MM.1S (cell line): Measurements from ENCODE around the gene TEK.

Source experiments
- EZH2 ChIP-seq: fragments of 300-600 bp; sonication (generic); optimal IDR thresholded peaks from 2 replicates; pipeline ENCODE3; 2017; ENCODE audit warnings: low read depth, mild to moderate bottlenecking, antibody characterized with exemption, low read length, mixed read lengths
- EZH2phosphoT487 ChIP-seq: fragments of 300-600 bp; sonication (generic); IDR thresholded peaks from 2 replicates; pipeline ENCODE4 v1.6.1; 2018; ENCODE audit warnings: antibody characterized with exemption, low read length
- TF ChIP-seq, protein P1 (sequence below): fragments of 300-600 bp; sonication (generic); IDR thresholded peaks from 2 replicates; pipeline ENCODE4 v1.5.1; 2016; ENCODE audit warnings: antibody characterized with exemption, low read length, mixed read lengths

DNA sequence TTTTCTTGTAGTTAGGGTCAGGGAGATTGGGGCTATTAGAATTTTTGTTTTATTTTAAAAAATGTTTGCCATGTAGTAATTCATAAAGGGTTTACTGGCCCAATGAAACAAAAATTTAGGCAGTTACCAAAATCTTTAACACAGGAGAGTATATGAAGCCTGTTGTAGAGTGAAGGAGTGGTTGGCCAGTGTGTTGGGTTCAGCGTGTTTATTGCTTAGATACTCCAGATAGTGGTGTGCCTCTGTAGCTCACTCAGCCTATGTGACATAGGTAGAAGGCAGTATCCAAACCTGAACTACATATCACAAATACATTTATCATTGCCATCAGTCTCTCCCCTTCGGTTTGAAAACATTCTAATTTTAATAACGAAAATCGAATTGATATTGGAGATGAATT, 1.2 kb downstream of the TEK start:
- TF ChIP-seq EZH2, result no peak
- TF ChIP-seq, protein P1, sequence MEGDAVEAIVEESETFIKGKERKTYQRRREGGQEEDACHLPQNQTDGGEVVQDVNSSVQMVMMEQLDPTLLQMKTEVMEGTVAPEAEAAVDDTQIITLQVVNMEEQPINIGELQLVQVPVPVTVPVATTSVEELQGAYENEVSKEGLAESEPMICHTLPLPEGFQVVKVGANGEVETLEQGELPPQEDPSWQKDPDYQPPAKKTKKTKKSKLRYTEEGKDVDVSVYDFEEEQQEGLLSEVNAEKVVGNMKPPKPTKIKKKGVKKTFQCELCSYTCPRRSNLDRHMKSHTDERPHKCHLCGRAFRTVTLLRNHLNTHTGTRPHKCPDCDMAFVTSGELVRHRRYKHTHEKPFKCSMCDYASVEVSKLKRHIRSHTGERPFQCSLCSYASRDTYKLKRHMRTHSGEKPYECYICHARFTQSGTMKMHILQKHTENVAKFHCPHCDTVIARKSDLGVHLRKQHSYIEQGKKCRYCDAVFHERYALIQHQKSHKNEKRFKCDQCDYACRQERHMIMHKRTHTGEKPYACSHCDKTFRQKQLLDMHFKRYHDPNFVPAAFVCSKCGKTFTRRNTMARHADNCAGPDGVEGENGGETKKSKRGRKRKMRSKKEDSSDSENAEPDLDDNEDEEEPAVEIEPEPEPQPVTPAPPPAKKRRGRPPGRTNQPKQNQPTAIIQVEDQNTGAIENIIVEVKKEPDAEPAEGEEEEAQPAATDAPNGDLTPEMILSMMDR, result no peak
- TF ChIP-seq EZH2phosphoT487, result no peak
